Activated naive CD8-positive, alpha-beta T cell (primary cell): Measurements from ENCODE around the gene RCVRN.

Experiments used
- H3K27ac Mint-ChIP-seq: one replicate; pipeline ENCODE4 v1.8.0; 2021; ENCODE audit warnings: mixed read lengths
- H3K27me3 Mint-ChIP-seq: one replicate; pipeline ENCODE4 v1.8.0; 2021; ENCODE audit warnings: mixed read lengths
- H3K36me3 Mint-ChIP-seq: one replicate; pipeline ENCODE4 v1.8.0; 2021; ENCODE audit warnings: mixed read lengths
- H3K4me1 Mint-ChIP-seq: one replicate; pipeline ENCODE4 v1.8.0; 2021; ENCODE audit warnings: low read depth, mixed read lengths
- H3K4me3 Mint-ChIP-seq: one replicate; pipeline ENCODE4 v1.8.0; 2021; ENCODE audit warnings: mild to moderate bottlenecking, mixed read lengths
- H3K9me3 Mint-ChIP-seq: one replicate; pipeline ENCODE4 v1.8.0; 2021; ENCODE audit warnings: low read depth, mixed read lengths

RCVRN gene

DNA sequence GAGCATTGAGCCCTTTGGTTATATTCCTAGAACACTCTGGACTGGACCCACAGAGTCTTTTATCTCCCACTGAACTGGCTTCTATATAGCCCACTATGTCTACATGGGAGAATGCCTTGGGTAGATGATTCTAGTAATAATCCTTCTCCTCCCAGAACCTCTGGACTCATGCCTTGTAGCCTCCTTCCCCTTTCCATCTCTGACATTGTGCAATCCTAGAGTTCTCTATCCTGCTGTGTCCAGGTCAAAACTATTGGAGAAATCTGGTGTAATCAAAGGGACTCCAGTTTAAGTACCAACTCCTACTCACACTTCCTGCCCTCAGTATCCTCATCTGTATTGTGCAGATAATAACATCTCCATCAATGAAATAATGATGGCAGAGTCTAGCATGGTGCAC lies 9.1 kb downstream of the RCVRN start:
- H3K27me3 Mint-ChIP-seq: peaks cover 17% of the 10 kb centered on the region
- no peak overlapping the region for H3K4me3 Mint-ChIP-seq
- H3K4me1 Mint-ChIP-seq: no peaks in the 10 kb centered on the region
- no peaks in the 10 kb centered on the region for H3K36me3 Mint-ChIP-seq
- H3K27ac Mint-ChIP-seq: no peak overlapping the region
- no peaks in the 10 kb centered on the region for H3K9me3 Mint-ChIP-seq

- H3K9me3 Mint-ChIP-seq: no peaks in the 10 kb centered on the region
- H3K4me1 Mint-ChIP-seq: no peaks in the 10 kb centered on the region
- H3K36me3 Mint-ChIP-seq: no peaks in the 10 kb centered on the region
- H3K27ac Mint-ChIP-seq: no peak overlapping the region
- no peak overlapping the region for H3K4me3 Mint-ChIP-seq
- peaks cover 14% of the 10 kb centered on the region for H3K27me3 Mint-ChIP-seq
Measured at GRCh38 chr17:9894231-9894630, 10.8 kb downstream of the RCVRN start.

DNA sequence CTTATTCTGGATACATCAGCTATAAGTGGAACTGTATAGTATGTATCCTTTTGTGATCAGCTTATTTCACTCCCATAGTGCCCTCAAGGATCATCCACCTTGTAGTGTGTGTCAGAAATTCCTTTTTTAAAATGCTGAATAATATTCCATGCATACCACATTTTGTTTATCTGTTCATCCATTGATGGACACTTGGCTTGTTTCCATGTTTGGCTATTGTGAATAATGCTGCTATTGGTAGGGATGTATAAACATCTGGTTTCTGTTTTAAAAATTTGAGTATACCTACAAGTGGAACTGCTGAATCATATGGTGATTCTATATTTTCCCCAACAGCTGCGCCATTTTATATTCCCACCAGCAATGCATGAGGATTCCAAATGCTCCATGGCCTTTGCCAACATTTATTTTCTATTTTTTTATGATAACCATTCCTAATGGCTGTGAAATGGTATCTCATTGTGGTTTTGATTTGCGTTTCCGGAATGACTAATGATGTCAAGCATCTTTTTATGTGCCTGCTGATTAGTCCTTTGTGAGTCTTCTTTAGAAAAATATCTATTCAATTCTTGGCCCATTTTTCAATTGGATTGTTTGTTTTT lies 11.6 kb downstream of the RCVRN start:
- Mint-ChIP-seq H3K4me1 (no peaks in the 10 kb centered on the region), H3K36me3 (no peaks in the 10 kb centered on the region), H3K9me3 (no peaks in the 10 kb centered on the region), H3K4me3 (no peak overlapping the region), H3K27ac (no peak overlapping the region), H3K27me3 (peaks cover 14% of the 10 kb centered on the region)

DNA sequence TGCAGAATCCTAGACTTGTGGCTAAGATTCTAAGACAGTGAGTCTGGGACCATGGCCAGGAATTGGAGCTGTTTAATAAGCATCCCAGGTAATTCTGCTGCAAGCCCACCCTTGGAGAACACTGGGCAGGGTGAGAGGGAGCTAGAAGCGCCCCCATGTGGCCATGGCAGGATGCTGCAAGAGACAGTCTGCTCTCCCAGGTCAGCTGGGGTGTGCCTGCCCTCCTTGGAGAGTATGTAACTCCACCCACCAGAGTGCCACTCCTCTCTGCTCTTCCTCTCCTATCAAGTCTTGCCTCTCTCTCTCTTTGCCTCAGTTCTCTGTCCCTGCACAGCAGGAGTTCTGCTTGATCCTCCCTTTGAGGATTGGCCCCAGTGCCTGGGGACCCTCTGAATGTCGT lies 14.9 kb downstream of the RCVRN start:
- no peak overlapping the region for H3K27ac Mint-ChIP-seq
- H3K9me3 Mint-ChIP-seq: no peaks in the 10 kb centered on the region
- no peak overlapping the region for H3K4me3 Mint-ChIP-seq
- H3K27me3 Mint-ChIP-seq: peaks cover 2% of the 10 kb centered on the region
- H3K4me1 Mint-ChIP-seq: no peaks in the 10 kb centered on the region
- no peaks in the 10 kb centered on the region for H3K36me3 Mint-ChIP-seq

GRCh38 chr17:9887508-9887907 lies 17.6 kb downstream of the RCVRN start:
- Mint-ChIP-seq H3K27ac (no peak overlapping the region), H3K36me3 (no peaks in the 10 kb centered on the region), H3K4me1 (no peaks in the 10 kb centered on the region), H3K4me3 (no peak overlapping the region), H3K27me3 (no peaks in the 10 kb centered on the region), H3K9me3 (peaks cover 9% of the 10 kb centered on the region)

GRCh38 chr17:9886141-9886930 lies 18.7 kb downstream of the RCVRN start:
- H3K27me3 Mint-ChIP-seq: no peaks in the 10 kb centered on the region
- no peaks in the 10 kb centered on the region for H3K36me3 Mint-ChIP-seq
- H3K4me1 Mint-ChIP-seq: no peaks in the 10 kb centered on the region
- H3K27ac Mint-ChIP-seq: no peak overlapping the region
- peaks cover 14% of the 10 kb centered on the region for H3K9me3 Mint-ChIP-seq
- no peak overlapping the region for H3K4me3 Mint-ChIP-seq

GRCh38 chr17:9883451-9883850 lies 21.6 kb downstream of the RCVRN start:
- no peaks in the 10 kb centered on the region for H3K4me1 Mint-ChIP-seq
- H3K36me3 Mint-ChIP-seq: no peaks in the 10 kb centered on the region
- peaks cover 2% of the 10 kb centered on the region for H3K27me3 Mint-ChIP-seq
- peaks cover 14% of the 10 kb centered on the region for H3K9me3 Mint-ChIP-seq
- H3K4me3 Mint-ChIP-seq: no peak overlapping the region
- no peak overlapping the region for H3K27ac Mint-ChIP-seq

DNA sequence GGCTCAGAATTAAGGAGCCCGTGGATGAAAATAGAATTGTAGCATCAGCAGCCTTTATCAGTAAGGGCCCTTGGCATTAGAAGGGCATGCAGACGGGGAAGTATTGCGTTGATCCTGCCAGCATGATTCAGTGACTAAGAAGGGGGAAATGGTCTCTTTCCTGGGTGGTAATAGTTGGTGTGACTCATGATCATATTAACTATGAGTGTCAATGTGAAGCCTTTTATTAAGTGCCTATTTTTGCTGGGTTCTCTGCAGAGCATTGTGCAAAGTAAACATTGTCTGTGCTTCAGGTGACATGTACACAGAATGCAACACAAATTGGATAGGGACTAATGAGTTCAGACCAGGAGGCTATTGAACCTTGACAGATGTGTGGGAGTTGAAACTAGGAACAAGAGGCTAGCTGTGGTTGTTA lies 24.5 kb downstream of the RCVRN start:
- peaks cover 3% of the 10 kb centered on the region for H3K27me3 Mint-ChIP-seq
- H3K9me3 Mint-ChIP-seq: peaks cover 14% of the 10 kb centered on the region
- no peaks in the 10 kb centered on the region for H3K4me1 Mint-ChIP-seq
- H3K4me3 Mint-ChIP-seq: no peak overlapping the region
- H3K36me3 Mint-ChIP-seq: no peaks in the 10 kb centered on the region
- H3K27ac Mint-ChIP-seq: no peak overlapping the region

DNA sequence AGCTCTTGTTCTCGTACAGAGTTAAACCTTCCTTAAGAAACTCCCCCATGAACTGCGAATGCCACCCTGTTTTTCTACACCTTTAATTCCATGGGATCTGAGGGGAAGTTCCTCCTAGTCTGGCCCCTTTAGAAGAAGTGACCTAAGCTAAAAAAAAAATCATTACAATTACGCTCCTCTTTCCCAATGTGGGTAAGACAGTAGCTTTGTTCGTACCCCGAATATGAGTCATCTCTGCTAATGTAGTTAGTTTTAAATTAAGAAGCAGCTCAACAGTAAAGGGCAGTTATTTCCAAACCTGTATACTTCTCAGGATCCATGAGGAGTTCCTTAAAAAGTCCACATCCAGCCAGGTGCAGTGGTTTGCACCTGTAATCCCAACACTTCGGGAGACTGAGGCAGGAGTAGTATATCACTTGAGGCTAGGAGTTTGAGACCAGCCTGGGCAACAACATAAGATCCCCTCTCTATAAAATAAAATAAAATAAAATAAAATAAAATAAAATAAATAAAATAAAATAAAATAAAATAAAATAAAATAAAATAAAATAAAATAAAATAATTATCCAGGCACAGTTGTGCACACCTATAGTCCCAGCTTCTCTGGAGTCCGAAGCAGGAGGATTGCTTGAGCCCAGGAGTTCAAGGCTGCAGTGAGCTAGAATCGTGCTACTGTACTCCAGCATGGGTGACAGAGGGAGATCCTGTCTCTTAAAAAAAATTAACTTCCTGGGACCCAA lies 26.1 kb downstream of the RCVRN start:
- H3K36me3 Mint-ChIP-seq: no peaks in the 10 kb centered on the region
- peaks cover 3% of the 10 kb centered on the region for H3K27me3 Mint-ChIP-seq
- H3K27ac Mint-ChIP-seq: no peak overlapping the region
- H3K4me3 Mint-ChIP-seq: no peak overlapping the region
- H3K9me3 Mint-ChIP-seq: peaks cover 14% of the 10 kb centered on the region
- H3K4me1 Mint-ChIP-seq: no peaks in the 10 kb centered on the region

DNA sequence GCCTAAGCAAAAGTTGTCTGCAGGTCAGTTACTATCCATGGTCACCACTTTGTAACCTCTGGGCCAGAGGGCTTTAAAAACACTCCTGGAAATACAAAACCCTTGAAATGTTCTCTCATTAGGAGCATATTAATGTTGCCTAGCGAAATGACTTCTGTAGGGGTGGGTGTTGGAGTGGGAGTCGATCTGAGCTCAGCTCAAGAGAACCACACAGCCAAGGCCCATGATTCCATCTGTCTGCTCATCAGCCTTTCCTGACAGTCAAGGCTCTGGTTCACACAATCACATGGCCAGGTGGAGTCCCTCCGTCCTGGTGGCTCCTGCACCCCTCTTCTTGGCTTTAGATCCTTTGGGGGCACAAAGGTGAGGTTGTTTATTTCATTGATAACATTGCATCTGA lies 26.7 kb downstream of the RCVRN start:
- Mint-ChIP-seq H3K27ac (no peak overlapping the region), H3K4me1 (no peaks in the 10 kb centered on the region), H3K4me3 (no peak overlapping the region), H3K9me3 (peaks cover 12% of the 10 kb centered on the region), H3K36me3 (no peaks in the 10 kb centered on the region), H3K27me3 (peaks cover 3% of the 10 kb centered on the region)

DNA sequence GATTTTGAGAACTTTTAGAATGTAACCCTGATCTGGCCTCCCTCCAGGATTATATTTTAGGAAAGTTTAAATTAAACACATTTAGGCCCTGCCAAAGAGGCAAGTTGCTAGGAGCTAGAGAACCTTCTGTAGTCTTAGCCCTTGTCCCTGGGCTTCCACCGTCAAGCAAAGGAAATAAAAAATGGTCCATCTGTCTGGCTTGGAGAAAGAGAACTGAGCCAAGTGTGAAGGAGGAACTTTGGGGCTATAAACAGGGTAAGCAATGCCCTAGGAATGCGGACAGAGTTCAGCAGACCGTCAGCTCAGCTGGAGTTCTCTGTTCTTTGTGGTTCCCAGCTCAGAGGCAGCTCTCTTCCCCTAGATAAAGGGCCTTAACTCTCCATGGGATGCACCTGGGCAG lies 29.6 kb downstream of the RCVRN start:
- Mint-ChIP-seq H3K4me1 (no peaks in the 10 kb centered on the region), H3K27ac (no peak overlapping the region), H3K27me3 (peaks cover 2% of the 10 kb centered on the region), H3K36me3 (no peaks in the 10 kb centered on the region), H3K4me3 (no peak overlapping the region), H3K9me3 (no peaks in the 10 kb centered on the region)

DNA sequence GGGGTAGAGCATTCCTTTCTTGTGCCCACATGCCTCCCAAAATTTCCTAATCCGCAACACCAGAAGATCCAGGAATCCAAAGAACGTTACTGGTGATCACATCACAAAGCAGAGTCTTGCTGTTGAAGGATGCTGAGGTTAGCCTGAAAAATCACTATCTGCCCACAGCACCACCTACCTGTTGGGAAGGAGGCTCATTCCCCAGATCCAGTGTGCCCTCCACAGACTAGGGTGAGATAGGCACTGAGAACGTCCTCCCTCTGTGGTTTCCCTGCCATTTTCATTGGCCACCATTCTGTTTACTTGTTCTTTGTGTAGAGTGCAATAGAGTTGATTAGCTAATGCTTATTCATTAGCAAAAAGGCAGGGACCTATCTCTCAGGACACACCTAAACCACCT lies 30.3 kb downstream of the RCVRN start:
- Mint-ChIP-seq H3K27me3 (peaks cover 2% of the 10 kb centered on the region), H3K27ac (no peak overlapping the region), H3K9me3 (no peaks in the 10 kb centered on the region), H3K4me1 (no peaks in the 10 kb centered on the region), H3K36me3 (no peaks in the 10 kb centered on the region), H3K4me3 (no peak overlapping the region)

GRCh38 chr17:9872852-9873251 lies 32.2 kb downstream of the RCVRN start:
- H3K27ac Mint-ChIP-seq: no peak overlapping the region
- no peaks in the 10 kb centered on the region for H3K36me3 Mint-ChIP-seq
- no peaks in the 10 kb centered on the region for H3K9me3 Mint-ChIP-seq
- H3K27me3 Mint-ChIP-seq: peaks cover 2% of the 10 kb centered on the region
- H3K4me1 Mint-ChIP-seq: no peaks in the 10 kb centered on the region
- no peak overlapping the region for H3K4me3 Mint-ChIP-seq

DNA sequence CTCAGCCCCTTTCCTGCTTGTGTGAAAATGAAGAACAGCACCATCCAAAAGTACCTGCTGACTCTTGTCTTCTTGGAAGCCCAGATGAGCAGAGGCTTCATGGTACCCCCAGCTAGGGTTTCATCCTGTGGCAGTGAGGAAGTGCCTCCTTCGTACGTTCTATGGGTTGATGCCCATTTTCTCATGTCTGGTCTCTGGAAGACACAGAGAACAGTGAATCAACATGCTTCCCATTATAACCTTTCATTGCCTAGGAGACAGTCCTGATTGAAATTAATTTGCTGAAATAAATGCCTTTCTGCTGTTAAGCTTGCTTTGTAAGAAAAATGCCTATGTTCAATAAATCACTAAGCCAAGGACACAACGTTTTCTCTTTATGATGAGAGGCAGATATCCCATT lies 36.5 kb downstream of the RCVRN start:
- no peaks in the 10 kb centered on the region for H3K4me1 Mint-ChIP-seq
- no peaks in the 10 kb centered on the region for H3K27me3 Mint-ChIP-seq
- no peak overlapping the region for H3K27ac Mint-ChIP-seq
- no peaks in the 10 kb centered on the region for H3K36me3 Mint-ChIP-seq
- H3K4me3 Mint-ChIP-seq: no peak overlapping the region
- peaks cover under 1% of the 10 kb centered on the region for H3K9me3 Mint-ChIP-seq

DNA sequence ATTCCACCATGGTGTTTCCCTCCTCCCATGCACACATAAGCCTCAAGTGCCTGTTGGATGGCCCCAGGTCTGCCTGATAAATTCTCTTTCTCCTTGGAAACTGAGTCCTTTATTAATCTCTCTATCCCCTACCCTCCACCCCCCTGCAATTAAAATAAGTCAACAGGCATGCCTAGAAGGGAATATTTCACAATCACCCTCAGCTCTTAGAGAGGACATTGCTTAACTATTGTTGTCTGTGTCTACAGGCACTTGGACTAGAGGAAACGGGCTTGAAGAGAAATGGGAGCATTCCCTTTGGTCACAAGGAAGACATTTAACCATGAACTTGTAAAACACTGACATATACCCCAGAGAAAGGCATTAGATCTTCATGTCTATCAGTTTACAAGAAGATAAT lies 39.5 kb downstream of the RCVRN start:
- H3K4me1 Mint-ChIP-seq: no peaks in the 10 kb centered on the region
- peaks cover 7% of the 10 kb centered on the region for H3K9me3 Mint-ChIP-seq
- no peaks in the 10 kb centered on the region for H3K36me3 Mint-ChIP-seq
- H3K27me3 Mint-ChIP-seq: no peaks in the 10 kb centered on the region
- H3K4me3 Mint-ChIP-seq: no peak overlapping the region
- no peak overlapping the region for H3K27ac Mint-ChIP-seq
